BE2C (cell line): ENCODE results near the gene GRIN2A.

ENCODE experiments used
- DNase-seq: peaks from one replicate; pipeline ENCODE4 v3.0.0-alpha.2; 2020
- H3K27me3 ChIP-seq: fragments of 250-450 bp; sonication (Bioruptor Pico); 2 replicates; pipeline ENCODE4 v1.5.1; 2020; ENCODE audit warnings: mild to moderate bottlenecking
- H3K36me3 ChIP-seq: fragments of 250-450 bp; sonication (Bioruptor Pico); 2 replicates; pipeline ENCODE4 v1.5.1; 2020; ENCODE audit warnings: mild to moderate bottlenecking
- H3K4me1 ChIP-seq: fragments of 250-450 bp; sonication (Bioruptor Pico); 2 replicates; pipeline ENCODE4 v1.5.1; 2020
- H3K4me3 ChIP-seq: 2 replicates; pipeline ENCODE4 v1.5.1; 2011; ENCODE audit warnings: low read depth, low read length
- H3K9me3 ChIP-seq: fragments of 250-450 bp; sonication (Bioruptor Pico); 2 replicates; pipeline ENCODE4 v1.5.1; 2020
- CTCF ChIP-seq: IDR thresholded peaks from 2 replicates; pipeline ENCODE4 v1.5.1; 2012; ENCODE audit warnings: mild to moderate bottlenecking, low read depth, low read length

Gene GRIN2A

GRCh38 chr16:9922441-9922840 is 259.8 kb downstream of the GRIN2A start:
- TF ChIP-seq CTCF = no peak
- no peak for DNase-seq

GRCh38 chr16:9921997-9922396 is 260.2 kb downstream of the GRIN2A start:
- no peaks in the 10 kb centered on the region for H3K9me3 ChIP-seq

More at GRCh38 chr16:9922441-9922840, 259.8 kb downstream of the GRIN2A start:
- no peak overlapping the region for H3K4me3 ChIP-seq
- H3K9me3 ChIP-seq = no peaks in the 10 kb centered on the region
- no peaks in the 10 kb centered on the region for H3K4me1 ChIP-seq
- H3K36me3 ChIP-seq = no peaks in the 10 kb centered on the region
- H3K27me3 ChIP-seq = no peaks in the 10 kb centered on the region

GRCh38 chr16:9919460-9919859 is 262.8 kb downstream of the GRIN2A start:
- Histone ChIP-seq H3K4me3 (no peak overlapping the region), H3K36me3 (no peaks in the 10 kb centered on the region), H3K9me3 (no peaks in the 10 kb centered on the region), H3K4me1 (no peaks in the 10 kb centered on the region), H3K27me3 (no peaks in the 10 kb centered on the region)
- TF ChIP-seq CTCF = no peak
- no peak for DNase-seq

More at GRCh38 chr16:9921997-9922396, 260.2 kb downstream of the GRIN2A start:
- Histone ChIP-seq H3K4me1 (no peaks in the 10 kb centered on the region), H3K4me3 (no peak overlapping the region), H3K27me3 (no peaks in the 10 kb centered on the region), H3K36me3 (no peaks in the 10 kb centered on the region)
- no peak for DNase-seq
- TF ChIP-seq CTCF = no peak

DNA sequence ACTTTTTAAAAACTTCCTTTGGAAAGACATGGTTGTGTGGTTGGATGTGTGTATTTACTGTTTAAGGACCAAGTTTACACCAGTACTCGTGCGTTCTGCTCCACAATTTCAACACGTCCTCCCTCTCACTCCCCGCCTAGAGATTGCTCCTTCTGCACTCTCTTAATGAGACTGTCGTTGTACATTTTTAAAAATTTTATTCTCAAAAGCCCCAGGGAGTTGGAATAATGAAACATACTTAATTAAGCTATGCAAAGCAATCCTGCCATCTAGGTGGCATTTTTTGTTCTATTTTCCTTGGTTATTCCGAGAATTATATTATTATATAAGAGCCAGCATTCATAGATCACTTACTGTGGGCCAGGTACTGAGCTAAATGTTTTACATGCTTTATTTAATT is 264.5 kb downstream of the GRIN2A start:
- H3K9me3 ChIP-seq = no peaks in the 10 kb centered on the region
- no peak for TF ChIP-seq CTCF
- H3K4me3 ChIP-seq = no peak overlapping the region
- no peaks in the 10 kb centered on the region for H3K27me3 ChIP-seq
- H3K4me1 ChIP-seq = no peaks in the 10 kb centered on the region
- H3K36me3 ChIP-seq = no peaks in the 10 kb centered on the region
- no peak for DNase-seq

GRCh38 chr16:9913604-9914326 is 268.5 kb downstream of the GRIN2A start:
- Histone ChIP-seq H3K9me3 (no peaks in the 10 kb centered on the region), H3K4me1 (no peaks in the 10 kb centered on the region), H3K36me3 (no peaks in the 10 kb centered on the region), H3K27me3 (no peaks in the 10 kb centered on the region), H3K4me3 (no peak overlapping the region)
- TF ChIP-seq CTCF = no peak
- DNase-seq = no peak

DNA sequence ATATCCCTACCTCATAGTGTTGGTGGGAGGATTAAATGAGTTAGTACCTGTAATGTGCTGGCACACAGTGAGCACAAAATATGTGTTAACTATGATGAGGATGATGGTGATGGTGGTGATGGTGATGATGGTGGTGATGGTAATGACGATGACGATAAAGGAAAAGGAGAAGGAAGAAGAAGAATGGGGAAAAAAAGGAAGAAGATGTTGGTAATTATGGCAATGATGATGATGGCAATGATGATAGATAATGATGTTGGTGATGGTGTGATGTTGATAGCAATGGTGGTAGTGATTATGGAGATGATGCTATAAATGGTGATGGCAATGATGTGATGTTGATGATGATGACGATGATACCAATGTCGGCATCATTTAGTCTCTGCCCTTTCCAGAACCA is 270.2 kb downstream of the GRIN2A start:
- Histone ChIP-seq H3K27me3 (no peaks in the 10 kb centered on the region), H3K9me3 (no peaks in the 10 kb centered on the region), H3K4me1 (no peaks in the 10 kb centered on the region), H3K4me3 (no peak overlapping the region), H3K36me3 (no peaks in the 10 kb centered on the region)
- DNase-seq = no peak
- TF ChIP-seq CTCF = no peak
